DOHH2 (cell line): ENCODE data around the gene DENND1A.

Experiments
- H3F3A ChIP-seq: fragments of 200-600 bp; sonication (generic), shearing (Covaris generic); 2 replicates; pipeline ENCODE4 v1.6.0; 2016; ENCODE audit warnings: antibody characterized with exemption, mild to moderate bottlenecking; ENCODE audit not compliant: control insufficient read depth, insufficient read depth
- H3K27ac ChIP-seq: fragments of 200-600 bp; sonication (generic); 2 replicates; pipeline ENCODE4 v1.5.1; 2014; ENCODE audit warnings: low read depth, mild to moderate bottlenecking, low read length, moderate library complexity
- H3K27me3 ChIP-seq: fragments of 200-600 bp; sonication (generic); 2 replicates; pipeline ENCODE4 v1.6.1; 2014; ENCODE audit warnings: mild to moderate bottlenecking, low read length, mixed read lengths; ENCODE audit not compliant: control insufficient read depth
- H3K36me3 ChIP-seq: fragments of 200-600 bp; sonication (generic); 2 replicates; pipeline ENCODE4 v1.6.1; 2014; ENCODE audit warnings: mild to moderate bottlenecking, low read length, moderate library complexity, mixed read lengths; ENCODE audit not compliant: control insufficient read depth
- H3K4me1 ChIP-seq: fragments of 200-600 bp; sonication (generic); 2 replicates; pipeline ENCODE4 v1.6.1; 2014; ENCODE audit warnings: mild to moderate bottlenecking, low read length, mixed read lengths; ENCODE audit not compliant: control insufficient read depth
- H3K4me2 ChIP-seq: fragments of 200-600 bp; sonication (generic); 2 replicates; pipeline ENCODE4 v1.6.0; 2014; ENCODE audit warnings: mild to moderate bottlenecking, low read length, moderate library complexity
- H3K4me3 ChIP-seq: fragments of 200-600 bp; sonication (generic); 2 replicates; pipeline ENCODE4 v1.5.1; 2014; ENCODE audit warnings: mild to moderate bottlenecking, low read length, mixed read lengths
- H3K79me2 ChIP-seq: fragments of 200-600 bp; sonication (generic); 2 replicates; pipeline ENCODE4 v1.6.1; 2014; ENCODE audit warnings: mild to moderate bottlenecking, low read length, mixed read lengths; ENCODE audit not compliant: control insufficient read depth
- H3K9me2 ChIP-seq: fragments of 200-600 bp; sonication (generic); replicated peaks from 2 replicates; pipeline ENCODE4 v1.6.1; 2014; ENCODE audit warnings: mild to moderate bottlenecking, low read length, mixed read lengths; ENCODE audit not compliant: control insufficient read depth
- H3K9me3 ChIP-seq: fragments of 200-600 bp; sonication (generic); 2 replicates; pipeline ENCODE4 v1.6.1; 2014; ENCODE audit warnings: antibody characterized with exemption, low read length, mixed read lengths; ENCODE audit not compliant: control insufficient read depth, insufficient read depth
- H4K20me1 ChIP-seq: fragments of 200-600 bp; sonication (generic); 2 replicates; pipeline ENCODE4 v1.6.0; 2014; ENCODE audit warnings: low read depth, mild to moderate bottlenecking, antibody characterized with exemption, low read length, moderate library complexity; ENCODE audit not compliant: control insufficient read depth, insufficient read depth
- EZH2phosphoT487 ChIP-seq: fragments of 200-600 bp; sonication (generic); IDR thresholded peaks from 2 replicates; pipeline ENCODE4 v1.6.1; 2017; ENCODE audit warnings: borderline replicate concordance, mild to moderate bottlenecking, antibody characterized with exemption, low read length, moderate library complexity, mixed read lengths
- TF ChIP-seq, protein P1 (sequence below): fragments of 200-600 bp; sonication (generic); IDR thresholded peaks from one replicate; pipeline ENCODE4 v1.5.1; 2014; ENCODE audit warnings: antibody characterized with exemption, mild to moderate bottlenecking, low read depth, low read length; ENCODE audit not compliant: poor library complexity, severe bottlenecking

Gene DENND1A

GRCh38 chr9:123957168-123957721 is 27.3 kb upstream of the DENND1A start:
- Histone ChIP-seq H3K4me3 (no peak overlapping the region), H3K36me3 (no peaks in the 10 kb centered on the region), H3K27ac (no peak overlapping the region), H3K9me2 (no peaks in the 10 kb centered on the region), H3F3A (no peaks in the 10 kb centered on the region), H3K4me2 (no peak overlapping the region), H3K79me2 (no peaks in the 10 kb centered on the region), H3K27me3 (peaks cover 27% of the 10 kb centered on the region), H3K4me1 (peaks cover 3% of the 10 kb centered on the region; the same call in 1 of the 2 replicates), H3K9me3 (no peaks in the 10 kb centered on the region), H4K20me1 (no peaks in the 10 kb centered on the region)
- TF ChIP-seq EZH2phosphoT487, result no peak
- TF ChIP-seq, protein P1, sequence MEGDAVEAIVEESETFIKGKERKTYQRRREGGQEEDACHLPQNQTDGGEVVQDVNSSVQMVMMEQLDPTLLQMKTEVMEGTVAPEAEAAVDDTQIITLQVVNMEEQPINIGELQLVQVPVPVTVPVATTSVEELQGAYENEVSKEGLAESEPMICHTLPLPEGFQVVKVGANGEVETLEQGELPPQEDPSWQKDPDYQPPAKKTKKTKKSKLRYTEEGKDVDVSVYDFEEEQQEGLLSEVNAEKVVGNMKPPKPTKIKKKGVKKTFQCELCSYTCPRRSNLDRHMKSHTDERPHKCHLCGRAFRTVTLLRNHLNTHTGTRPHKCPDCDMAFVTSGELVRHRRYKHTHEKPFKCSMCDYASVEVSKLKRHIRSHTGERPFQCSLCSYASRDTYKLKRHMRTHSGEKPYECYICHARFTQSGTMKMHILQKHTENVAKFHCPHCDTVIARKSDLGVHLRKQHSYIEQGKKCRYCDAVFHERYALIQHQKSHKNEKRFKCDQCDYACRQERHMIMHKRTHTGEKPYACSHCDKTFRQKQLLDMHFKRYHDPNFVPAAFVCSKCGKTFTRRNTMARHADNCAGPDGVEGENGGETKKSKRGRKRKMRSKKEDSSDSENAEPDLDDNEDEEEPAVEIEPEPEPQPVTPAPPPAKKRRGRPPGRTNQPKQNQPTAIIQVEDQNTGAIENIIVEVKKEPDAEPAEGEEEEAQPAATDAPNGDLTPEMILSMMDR, result no peak

- no peaks in the 10 kb centered on the region for H3K9me2 ChIP-seq
- H3K79me2 ChIP-seq, result no peaks in the 10 kb centered on the region
- peaks cover 3% of the 10 kb centered on the region; the same call in 1 of the 2 replicates for H3K4me1 ChIP-seq
- H3F3A ChIP-seq, result no peaks in the 10 kb centered on the region
- peaks cover 27% of the 10 kb centered on the region for H3K27me3 ChIP-seq
- H3K27ac ChIP-seq, result no peak overlapping the region
- no peaks in the 10 kb centered on the region for H4K20me1 ChIP-seq
- no peaks in the 10 kb centered on the region for H3K9me3 ChIP-seq
- no peak overlapping the region for H3K4me2 ChIP-seq
- no peaks in the 10 kb centered on the region for H3K36me3 ChIP-seq
- H3K4me3 ChIP-seq, result no peak overlapping the region
- TF ChIP-seq, protein P1, result no peak
- no peak for TF ChIP-seq EZH2phosphoT487
Observed at GRCh38 chr9:123955637-123956036, 25.7 kb upstream of the DENND1A start.

DNA sequence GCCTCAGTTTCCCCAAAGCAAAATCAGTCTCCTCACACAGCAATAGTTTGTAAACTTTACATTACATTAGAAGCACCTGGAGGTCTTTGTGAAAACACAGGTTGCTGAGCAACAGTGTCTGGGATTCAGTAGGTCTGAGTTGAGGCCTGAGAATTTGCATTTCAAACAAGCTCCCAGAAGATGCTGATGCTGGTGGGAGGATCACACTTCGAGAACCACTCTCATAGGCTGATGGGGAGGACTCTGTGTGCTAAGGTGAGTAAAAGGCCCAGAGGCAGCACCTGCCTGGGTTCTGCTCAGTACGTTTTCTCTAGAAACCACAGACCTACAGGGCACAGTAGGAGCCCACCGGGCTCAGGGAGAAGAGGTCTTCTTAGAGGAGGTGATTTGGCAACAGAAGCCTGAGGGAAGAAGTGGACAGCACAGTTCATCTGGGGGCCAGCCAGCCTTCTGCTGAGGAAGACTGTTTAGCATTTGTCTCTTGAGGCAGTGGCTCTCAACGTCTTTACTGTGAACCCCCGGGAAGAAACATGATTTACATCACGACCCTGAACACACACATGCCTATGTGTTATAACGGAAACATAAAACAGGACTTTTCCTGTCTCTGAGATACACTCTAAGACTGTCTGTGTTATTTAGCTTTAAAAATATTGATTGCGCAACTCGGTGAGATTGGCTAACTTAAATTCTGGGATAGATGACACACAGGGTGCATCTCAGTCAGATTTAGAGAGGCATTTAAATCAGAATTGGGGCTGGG is 24.8 kb upstream of the DENND1A start:
- no peak overlapping the region for H3K27ac ChIP-seq
- H3K4me2 ChIP-seq, result no peak overlapping the region
- H3K4me3 ChIP-seq, result no peak overlapping the region
- no peaks in the 10 kb centered on the region for H3K9me3 ChIP-seq
- no peaks in the 10 kb centered on the region for H3K36me3 ChIP-seq
- H3K27me3 ChIP-seq, result peaks cover 25% of the 10 kb centered on the region
- H4K20me1 ChIP-seq, result no peaks in the 10 kb centered on the region
- H3K9me2 ChIP-seq, result no peaks in the 10 kb centered on the region
- peaks cover 3% of the 10 kb centered on the region; the same call in 1 of the 2 replicates for H3K4me1 ChIP-seq
- H3F3A ChIP-seq, result no peaks in the 10 kb centered on the region
- no peak for TF ChIP-seq EZH2phosphoT487
- TF ChIP-seq, protein P1, result no peak
- H3K79me2 ChIP-seq, result no peaks in the 10 kb centered on the region
